Astrocyte (in vitro differentiated cells and primary cell): ENCODE measurements around the gene PTPRN2.

Experiments used
- EZH2 ChIP-seq: IDR thresholded peaks from 2 replicates; pipeline ENCODE4 v1.6.1; 2012; ENCODE audit warnings: mild to moderate bottlenecking, low read length, inconsistent platforms; ENCODE audit not compliant: insufficient read depth
- TF ChIP-seq, protein P1 (sequence below): IDR thresholded peaks from 2 replicates; pipeline ENCODE4 v1.5.1; 2011; ENCODE audit warnings: low read depth, mild to moderate bottlenecking, inconsistent platforms, low read length, moderate library complexity; ENCODE audit not compliant: insufficient read depth

- TF ChIP-seq, protein P1, sequence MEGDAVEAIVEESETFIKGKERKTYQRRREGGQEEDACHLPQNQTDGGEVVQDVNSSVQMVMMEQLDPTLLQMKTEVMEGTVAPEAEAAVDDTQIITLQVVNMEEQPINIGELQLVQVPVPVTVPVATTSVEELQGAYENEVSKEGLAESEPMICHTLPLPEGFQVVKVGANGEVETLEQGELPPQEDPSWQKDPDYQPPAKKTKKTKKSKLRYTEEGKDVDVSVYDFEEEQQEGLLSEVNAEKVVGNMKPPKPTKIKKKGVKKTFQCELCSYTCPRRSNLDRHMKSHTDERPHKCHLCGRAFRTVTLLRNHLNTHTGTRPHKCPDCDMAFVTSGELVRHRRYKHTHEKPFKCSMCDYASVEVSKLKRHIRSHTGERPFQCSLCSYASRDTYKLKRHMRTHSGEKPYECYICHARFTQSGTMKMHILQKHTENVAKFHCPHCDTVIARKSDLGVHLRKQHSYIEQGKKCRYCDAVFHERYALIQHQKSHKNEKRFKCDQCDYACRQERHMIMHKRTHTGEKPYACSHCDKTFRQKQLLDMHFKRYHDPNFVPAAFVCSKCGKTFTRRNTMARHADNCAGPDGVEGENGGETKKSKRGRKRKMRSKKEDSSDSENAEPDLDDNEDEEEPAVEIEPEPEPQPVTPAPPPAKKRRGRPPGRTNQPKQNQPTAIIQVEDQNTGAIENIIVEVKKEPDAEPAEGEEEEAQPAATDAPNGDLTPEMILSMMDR, result no peak
- TF ChIP-seq EZH2, result no peak
Observed at GRCh38 chr7:157658851-157659412, 928.7 kb downstream of the PTPRN2 start.
